ENCODE results near the gene TBX10. TPM values are rescaled to one million over a fixed set of nuclear protein-coding genes. Genes with fewer than 3 reads are reported as not detected.
"Not testable (repeated sequence)": the region's sequence is repeated elsewhere in the genome, so short reads cannot be mapped to it uniquely, and the experiment has no call there.

The TBX10 gene
- total and polyA plus RNA-seq, 4 donors = 0.12 to 0.43 TPM; not detected in 2

- H3K4me3 ChIP-seq (ENCODE audit: low read depth in 1 of 3, low read length in 3 of 3) = no peak overlapping the region
- H3K27me3 ChIP-seq (ENCODE audit: control insufficient read depth in 4 of 4, insufficient read depth in 4 of 4, low read length in 3 of 4) = no peaks in the 10 kb centered on the region
- no peak overlapping the region for H3K9ac ChIP-seq (ENCODE audit: low read depth in 1 of 2, low read length in 2 of 2)
- no peaks in the 10 kb centered on the region for H3K9me3 ChIP-seq (ENCODE audit: control insufficient read depth in 4 of 4, low read length in 3 of 4)
- no peak for TF ChIP-seq YY1 (IDR thresholded peaks at IDR 0.05)
- TF ChIP-seq NR2F2 (IDR thresholded peaks at IDR 0.05) = no peak
- TF ChIP-seq CTCF (IDR thresholded peaks at IDR 0.05; ENCODE audit: low read depth, low read length, missing input control) = no peak
- TF ChIP-seq EGR1 (IDR thresholded peaks at IDR 0.05; ENCODE audit: low read depth in 2 of 2) = no peak
- no peak for TF ChIP-seq HNF4G (IDR thresholded peaks at IDR 0.05)
- TF ChIP-seq MAX (IDR thresholded peaks at IDR 0.05) = no peak
- TF ChIP-seq TAF1 (conservative IDR thresholded peaks at IDR 0.05) = no peak
- no peak for TF ChIP-seq ZBTB33 (IDR thresholded peaks at IDR 0.05)
- TF ChIP-seq FOXA1 (IDR thresholded peaks at IDR 0.05) = no peak
- H3K27ac ChIP-seq (ENCODE audit: low read depth in 1 of 2, low read length in 2 of 2) = no peak overlapping the region
- peaks cover 10 to 24% (median 17%) of the 10 kb centered on the region in 4 donors for H3K4me1 ChIP-seq (ENCODE audit: control insufficient read depth in 4 of 4, insufficient read depth in 4 of 4, low read length in 3 of 4)
- WGBS = 79% methylated on average over 11 of the region's 11 CpGs
- peaks cover 1 to 12% (median 7%) of the 10 kb centered on the region in 4 donors for H3K36me3 ChIP-seq (ENCODE audit: control insufficient read depth in 4 of 4, insufficient read depth in 3 of 4, low read depth in 1 of 4, low read length in 3 of 4)
- DNase-seq (ENCODE audit: low spot score) = no peak
Observed at GRCh38 chr11:67605231-67606011, 34.1 kb downstream of the TBX10 start.

GRCh38 chr11:67604815-67605214 is 34.7 kb downstream of the TBX10 start:
- Histone ChIP-seq H3K4me1 (ENCODE audit: control insufficient read depth in 4 of 4, insufficient read depth in 4 of 4, low read length in 3 of 4) (peaks cover 10 to 24% (median 17%) of the 10 kb centered on the region in 4 donors), H3K9ac (ENCODE audit: low read depth in 1 of 2, low read length in 2 of 2) (no peak overlapping the region), H3K27me3 (ENCODE audit: control insufficient read depth in 4 of 4, insufficient read depth in 4 of 4, low read length in 3 of 4) (no peaks in the 10 kb centered on the region), H3K9me3 (ENCODE audit: control insufficient read depth in 4 of 4, low read length in 3 of 4) (no peaks in the 10 kb centered on the region), H3K27ac (ENCODE audit: low read depth in 1 of 2, low read length in 2 of 2) (no peak overlapping the region), H3K36me3 (ENCODE audit: control insufficient read depth in 4 of 4, insufficient read depth in 3 of 4, low read depth in 1 of 4, low read length in 3 of 4) (peaks cover 0 to 10% (median 4%) of the 10 kb centered on the region in 4 donors), H3K4me3 (ENCODE audit: low read depth in 1 of 3, low read length in 3 of 3) (no peak overlapping the region)
- no peak for DNase-seq (ENCODE audit: low spot score)
- TF ChIP-seq YY1 (IDR thresholded peaks at IDR 0.05) (no peak), HNF4A (conservative IDR thresholded peaks at IDR 0.05) (no peak), HNF4G (IDR thresholded peaks at IDR 0.05) (no peak), ZBTB33 (IDR thresholded peaks at IDR 0.05) (no peak), TAF1 (conservative IDR thresholded peaks at IDR 0.05) (no peak), JUND (IDR thresholded peaks at IDR 0.05) (no peak), FOXA1 (IDR thresholded peaks at IDR 0.05) (no peak), GABPA (IDR thresholded peaks at IDR 0.05 in 1 of 2, conservative IDR thresholded peaks at IDR 0.05 in 1 of 2) (no peak), SP1 (IDR thresholded peaks at IDR 0.05) (no peak), NR2F2 (IDR thresholded peaks at IDR 0.05) (no peak), CTCF (IDR thresholded peaks at IDR 0.05; ENCODE audit: low read depth, low read length, missing input control) (no peak)
- WGBS = 91% methylated on average over 2 of the region's 2 CpGs

GRCh38 chr11:67604119-67604518 is 35.4 kb downstream of the TBX10 start:
- not testable (repeated sequence) for H3K27me3 ChIP-seq (ENCODE audit: control insufficient read depth in 4 of 4, insufficient read depth in 4 of 4, low read length in 3 of 4); H3K27ac ChIP-seq (ENCODE audit: low read depth in 1 of 2, low read length in 2 of 2); H3K9me3 ChIP-seq (ENCODE audit: control insufficient read depth in 4 of 4, low read length in 3 of 4); DNase-seq (ENCODE audit: low spot score); H3K9ac ChIP-seq (ENCODE audit: low read depth in 1 of 2, low read length in 2 of 2); H3K4me3 ChIP-seq (ENCODE audit: low read depth in 1 of 3, low read length in 3 of 3); H3K36me3 ChIP-seq (ENCODE audit: control insufficient read depth in 4 of 4, insufficient read depth in 3 of 4, low read depth in 1 of 4, low read length in 3 of 4)
- WGBS = 86% methylated on average over 2 of the region's 4 CpGs
- peaks cover 10 to 24% (median 17%) of the 10 kb centered on the region in 4 donors for H3K4me1 ChIP-seq (ENCODE audit: control insufficient read depth in 4 of 4, insufficient read depth in 4 of 4, low read length in 3 of 4)
